Activated CD8-positive, alpha-beta memory T cell treated with anti-CD3 and anti-CD28 coated beads for 36 hours (primary cell): ENCODE measurements around the gene ITPR2. TPM values are rescaled to one million over a fixed set of nuclear protein-coding genes. Genes with fewer than 3 reads are reported as not detected.
"Not testable (repeated sequence)": the region's sequence is repeated elsewhere in the genome, so short reads cannot be mapped to it uniquely, and the experiment has no call there.

Source experiments
- CTCF ChIA-PET: fragments of 350-600 bp; sonication (Branson Sonifier 250); formaldehyde crosslinking; loops from one replicate; lab custom pipeline; 2021; ENCODE audit warnings: antibody characterized with exemption; lab: Charles Lee
- POLR2A ChIA-PET: fragments of 350-600 bp; sonication (Branson Sonifier 250); formaldehyde crosslinking; loops from one replicate; lab custom pipeline; 2021; ENCODE audit warnings: antibody characterized with exemption; lab: Charles Lee
- total RNA-seq, 2 experiments: library from RNA; stranded (reverse); gene quantifications; one replicate each; pipeline ENCODE4 v1.2.3, GENCODE V29; 2021

The ITPR2 gene
- total RNA-seq, 2 experiments from 2014 or later = 27.0 to 28.6 TPM

DNA sequence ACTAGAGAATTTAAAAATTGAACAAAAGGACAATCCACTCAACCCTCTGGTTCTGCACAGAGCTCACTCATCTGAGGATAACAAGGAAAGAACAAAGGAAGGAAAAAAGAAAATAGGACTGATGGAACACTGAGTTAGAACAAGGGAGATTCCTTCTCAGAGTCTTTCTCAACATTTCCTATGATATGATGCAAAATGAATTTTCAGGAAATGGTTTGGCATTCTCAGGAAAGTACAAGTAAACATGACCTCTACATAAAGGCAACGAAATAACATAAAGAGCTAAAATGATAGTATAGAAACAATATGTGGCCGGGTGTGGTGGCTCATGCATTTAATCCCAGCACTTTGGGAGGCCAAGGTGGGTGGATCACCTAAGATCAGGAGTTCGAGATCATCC lies 135.8 kb downstream of the ITPR2 start:
- POLR2A ChIA-PET = no interaction called here
- CTCF ChIA-PET = no interaction called here

DNA sequence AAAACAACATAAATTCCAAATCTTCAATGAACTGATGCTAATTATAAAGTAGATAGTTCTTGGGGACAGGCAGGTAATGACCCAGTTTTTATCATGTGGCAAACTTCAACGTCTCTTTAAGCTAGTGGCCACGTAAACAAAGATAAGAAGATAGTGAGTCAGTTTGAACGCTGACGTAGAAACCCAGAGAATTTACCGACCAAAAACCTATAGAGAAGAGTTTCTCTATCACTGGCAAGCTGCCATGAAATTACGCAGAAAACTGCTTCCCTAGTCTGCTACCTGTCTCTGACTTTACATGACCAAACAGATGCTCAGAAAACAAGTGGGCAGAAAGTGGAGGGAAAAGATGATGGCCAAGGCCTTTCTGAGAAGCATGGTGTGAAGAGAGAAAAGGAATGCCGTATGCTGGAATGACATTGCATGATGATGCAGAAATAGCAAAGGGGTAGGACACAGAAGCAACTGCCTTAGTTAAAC lies 136.3 kb downstream of the ITPR2 start:
- POLR2A ChIA-PET = no interaction called here
- CTCF ChIA-PET = no interaction called here

DNA sequence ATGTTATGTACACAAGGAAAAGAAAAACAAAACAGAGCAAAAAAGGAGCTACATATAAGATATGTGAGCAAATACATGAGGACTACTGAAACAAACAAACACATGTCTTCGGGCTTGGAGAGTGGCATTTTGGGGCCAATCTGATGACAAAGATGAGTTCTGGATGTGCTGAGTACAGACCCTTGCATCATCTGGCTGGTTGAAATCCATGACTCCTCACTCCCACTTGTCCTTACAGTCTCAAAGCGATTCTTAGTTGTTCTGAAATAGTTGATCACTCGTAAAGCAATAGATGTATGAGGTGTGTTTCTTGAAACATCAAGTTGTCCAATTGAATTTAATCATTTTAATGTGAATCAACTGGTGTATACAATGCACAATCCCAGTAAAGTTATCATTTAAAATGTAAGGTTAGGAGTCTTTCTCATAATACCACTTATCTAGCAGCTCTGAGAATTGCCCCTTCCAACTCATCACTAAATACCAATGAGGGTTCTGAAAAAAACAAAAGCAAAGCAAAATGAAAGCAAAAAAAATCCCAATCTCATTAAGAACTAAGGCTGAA lies 136.9 kb downstream of the ITPR2 start:
- CTCF ChIA-PET = no interaction called here
- POLR2A ChIA-PET = no interaction called here

DNA sequence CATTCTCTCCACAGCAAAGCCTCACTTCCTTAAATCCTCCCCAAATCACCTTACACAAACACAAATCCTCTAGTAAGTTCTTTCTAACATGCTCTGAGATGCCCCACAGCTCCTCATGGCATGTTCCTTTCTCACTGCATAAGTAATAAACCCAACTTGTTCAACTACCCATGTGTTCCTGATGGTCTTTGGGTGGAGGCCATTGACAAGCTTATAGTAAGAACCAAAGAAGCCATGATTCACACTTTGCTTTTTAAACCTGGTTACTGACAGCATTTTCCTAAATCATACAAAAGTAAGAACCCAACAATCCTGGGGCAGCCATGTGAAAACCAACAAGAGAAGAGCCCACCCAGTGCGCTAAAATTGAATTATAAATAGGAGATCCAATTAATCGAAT lies 138.6 kb downstream of the ITPR2 start:
- ChIA-PET POLR2A (no interaction called here), CTCF (no interaction called here)

DNA sequence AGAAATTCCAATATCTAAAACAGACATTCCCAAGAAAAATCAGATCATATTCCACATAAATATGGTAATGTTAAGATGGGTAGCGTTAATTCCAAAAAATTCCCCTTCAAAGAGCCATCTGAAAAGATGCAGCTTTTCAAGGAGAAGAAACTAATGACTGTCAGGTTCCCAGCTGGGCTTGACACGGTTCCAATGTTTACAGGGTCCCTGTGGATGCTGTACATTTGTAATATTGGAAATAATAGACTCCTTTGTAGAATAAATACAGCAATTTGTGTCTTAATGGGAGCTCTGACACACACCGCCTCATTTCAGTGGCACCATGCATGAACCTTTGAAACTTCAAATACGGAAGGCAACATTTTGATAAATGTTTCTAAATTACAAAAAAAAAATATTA lies 140.6 kb downstream of the ITPR2 start:
- ChIA-PET POLR2A (no interaction called here), CTCF (no interaction called here)

DNA sequence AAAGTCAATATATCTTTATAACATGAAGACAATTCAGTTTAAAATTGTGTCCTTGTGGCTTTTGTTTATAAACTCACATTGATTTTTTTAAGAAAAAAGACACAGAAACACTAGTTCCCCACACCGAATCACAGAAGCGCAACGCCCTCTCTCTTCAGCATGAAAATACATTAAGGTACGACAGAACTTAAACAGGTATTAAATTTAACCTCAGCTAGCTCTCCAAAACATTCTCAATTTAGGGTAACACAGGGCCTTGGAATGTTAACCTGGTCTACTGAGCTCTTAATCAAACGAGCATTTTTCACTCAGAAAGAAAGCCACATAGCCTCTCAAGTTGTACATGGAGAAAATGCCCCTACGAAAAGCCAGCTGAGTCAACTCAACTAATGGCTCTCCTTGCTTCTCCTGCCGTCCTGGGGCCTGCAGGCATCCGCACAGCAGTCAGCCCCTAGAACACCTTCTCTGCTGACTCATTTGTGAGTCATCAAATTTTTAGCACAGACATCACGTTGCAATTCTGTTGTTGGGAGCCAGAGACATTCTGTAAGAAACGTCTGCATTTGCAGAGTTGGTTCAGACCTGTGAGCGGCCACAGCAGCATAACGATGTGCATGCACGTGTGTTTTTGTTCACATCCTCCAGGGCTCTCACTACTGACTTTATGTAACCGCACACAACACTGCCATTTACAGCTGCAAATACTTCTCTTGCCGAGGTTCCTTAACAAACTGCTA lies 141.6 kb downstream of the ITPR2 start:
- ChIA-PET CTCF (no interaction called here), POLR2A (no interaction called here)

DNA sequence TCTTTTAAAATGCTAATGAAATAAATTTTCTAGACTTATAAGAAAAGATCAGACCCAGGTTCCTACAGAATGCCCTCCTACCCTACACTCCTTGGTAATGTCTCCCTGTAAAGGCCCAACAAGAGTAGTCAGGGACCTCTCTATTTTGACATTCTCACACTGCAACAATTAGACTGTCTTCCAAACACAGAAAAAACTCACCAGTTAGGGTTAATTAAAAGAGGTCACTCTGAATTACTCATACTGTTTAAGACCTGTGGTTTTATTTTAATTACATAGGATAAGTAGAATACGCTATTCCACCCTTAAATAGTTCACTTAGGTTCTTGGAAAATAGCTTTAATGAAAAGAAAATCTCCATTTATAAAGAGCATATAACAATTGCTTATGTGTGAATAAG lies 142.4 kb downstream of the ITPR2 start:
- ChIA-PET CTCF (no interaction called here), POLR2A (no interaction called here)

DNA sequence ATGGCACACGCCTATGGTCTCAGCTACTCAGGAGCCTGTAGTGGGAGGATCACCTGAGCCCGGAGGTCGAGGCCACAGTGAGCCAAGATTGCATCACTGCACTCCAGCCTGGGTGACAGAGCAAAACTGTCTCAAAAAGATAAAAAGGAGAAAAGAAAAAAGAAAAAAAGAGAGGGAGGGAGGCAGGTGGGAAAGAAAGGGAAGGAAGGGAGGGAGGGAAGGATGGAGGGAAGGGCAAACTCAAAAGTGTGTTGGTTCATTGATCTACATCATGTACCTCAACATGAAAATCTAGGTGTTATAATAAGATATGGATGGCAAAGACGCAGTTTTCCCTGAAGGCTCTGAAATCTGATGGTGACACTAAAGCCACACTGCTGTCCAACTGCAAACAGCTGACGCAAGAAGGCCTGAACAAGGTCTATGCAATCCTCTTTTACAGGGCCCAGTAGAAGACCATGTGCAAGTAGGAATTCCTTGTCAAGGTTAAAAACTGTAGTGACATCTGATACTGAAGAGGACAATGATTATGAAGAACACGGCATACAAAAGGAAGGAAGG lies 143.6 kb downstream of the ITPR2 start:
- ChIA-PET POLR2A (no interaction called here), CTCF (no interaction called here)

DNA sequence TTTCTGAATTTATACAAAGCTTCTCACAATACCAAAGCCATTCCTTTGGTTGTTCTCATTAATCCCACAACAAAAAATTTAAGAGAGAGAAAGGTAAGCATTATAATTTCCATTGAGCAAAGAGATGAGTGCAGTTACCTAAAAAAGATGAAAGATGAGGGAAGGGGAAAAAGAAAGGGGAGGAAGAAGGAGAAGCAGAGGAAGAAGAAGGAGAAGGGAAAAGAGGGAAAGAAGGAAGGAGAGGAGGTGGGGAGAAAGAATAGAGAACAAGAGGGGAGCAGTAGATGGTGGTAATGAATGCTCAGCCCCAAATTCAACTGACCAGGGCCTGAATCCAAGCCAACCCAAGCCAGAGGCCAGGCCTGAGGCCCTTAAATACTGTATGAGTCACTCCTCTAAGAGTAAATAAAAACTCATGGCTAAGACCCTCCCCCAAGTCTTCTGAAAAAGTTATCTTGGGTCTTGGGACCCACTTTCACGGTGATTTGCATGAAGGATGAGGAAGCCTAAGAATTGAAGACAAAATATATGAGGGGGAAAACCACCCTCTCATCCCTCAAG lies 144.6 kb downstream of the ITPR2 start:
- POLR2A ChIA-PET = no interaction called here
- CTCF ChIA-PET = no interaction called here

DNA sequence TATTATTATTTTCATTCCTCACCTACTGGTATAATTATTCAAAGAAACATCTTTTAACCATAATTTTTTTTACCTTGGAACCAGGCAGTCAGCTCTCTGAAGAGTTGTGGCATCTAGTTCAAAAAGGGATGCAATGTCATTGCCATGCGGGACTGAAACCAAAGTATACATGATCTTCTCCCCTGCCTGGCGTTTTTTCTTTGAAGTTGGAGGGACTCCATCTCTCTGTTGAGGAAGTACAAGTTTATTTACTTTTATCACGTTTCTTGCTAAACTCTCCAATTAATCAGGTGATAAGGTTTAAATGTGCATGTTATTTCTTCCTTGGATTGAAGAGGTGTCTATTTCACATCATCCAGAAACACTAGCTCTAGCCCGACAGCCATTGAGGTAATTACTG lies 146.6 kb downstream of the ITPR2 start:
- ChIA-PET POLR2A (no interaction called here), CTCF (no interaction called here)

DNA sequence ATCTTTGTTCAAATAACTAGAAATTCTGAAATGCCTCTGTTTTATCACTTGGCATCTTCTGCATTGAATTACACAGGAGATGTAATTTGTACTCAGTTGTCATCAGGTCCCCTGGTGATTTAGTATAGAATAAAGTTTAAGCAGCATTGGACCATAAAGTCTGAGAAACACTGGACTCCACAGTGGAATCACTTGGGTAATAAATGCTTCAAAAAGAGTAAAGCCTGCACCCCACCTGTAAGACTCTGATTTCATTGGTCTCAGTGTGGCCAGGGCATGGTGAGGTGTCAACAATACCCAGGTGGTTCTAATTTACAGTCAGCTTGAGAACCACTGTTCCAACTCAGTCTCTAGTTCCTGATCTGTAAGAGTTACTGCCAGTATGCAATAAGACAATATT lies 148.9 kb downstream of the ITPR2 start:
- CTCF ChIA-PET = no interaction called here
- POLR2A ChIA-PET = no interaction called here

DNA sequence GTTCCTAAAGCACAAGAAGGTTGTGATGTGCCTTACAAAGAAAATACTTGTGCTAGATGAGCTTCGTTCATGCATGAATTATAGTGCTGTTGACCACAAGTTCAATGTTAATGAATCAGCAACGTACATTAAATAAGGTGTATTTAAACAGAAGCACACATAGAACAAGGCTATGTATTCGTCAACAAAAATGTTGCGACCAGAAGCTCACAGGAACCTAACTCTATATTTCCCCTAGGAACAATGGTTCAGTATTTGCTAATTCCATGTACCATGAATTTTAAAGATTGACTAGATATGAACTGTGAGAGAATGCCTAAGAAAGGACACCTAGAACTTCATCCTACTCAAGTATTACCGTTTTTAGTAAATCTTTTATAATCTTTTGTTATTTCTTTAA lies 149.6 kb downstream of the ITPR2 start:
- ChIA-PET POLR2A (no interaction called here), CTCF (no interaction called here)

DNA sequence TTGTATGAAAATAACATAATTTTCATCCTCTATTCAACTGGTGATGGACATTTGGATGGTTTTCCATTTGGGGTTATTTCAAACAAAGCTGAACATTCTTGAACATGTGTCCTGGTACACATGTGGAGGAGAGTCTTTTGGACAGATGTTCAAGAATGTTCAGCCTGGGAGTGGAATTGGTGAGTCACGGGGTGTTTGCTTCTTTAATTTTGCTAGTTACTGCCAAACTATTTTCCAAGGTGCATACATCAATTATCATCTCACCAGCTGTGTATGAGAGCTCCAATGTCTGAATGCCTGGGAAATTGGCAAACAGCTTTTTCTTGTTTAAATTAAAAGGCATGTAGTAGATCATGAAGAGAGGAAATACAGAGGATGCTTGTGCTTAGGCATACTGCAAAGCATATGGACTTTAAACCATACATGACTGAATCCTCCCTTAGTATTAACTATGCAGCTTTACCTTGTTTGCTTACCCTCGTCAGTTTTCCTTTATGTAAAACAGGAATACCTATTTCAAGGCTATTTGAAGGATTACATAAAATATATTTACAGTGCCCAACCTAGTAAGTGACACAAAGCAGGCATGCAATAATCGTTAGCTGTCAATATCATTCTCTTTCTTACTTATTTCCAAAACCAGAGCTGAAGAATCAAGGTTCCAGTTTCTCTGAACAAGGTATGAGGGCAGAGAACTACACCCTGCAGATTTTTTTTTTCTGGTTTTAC lies 152.1 kb downstream of the ITPR2 start:
- POLR2A ChIA-PET = no interaction called here

DNA sequence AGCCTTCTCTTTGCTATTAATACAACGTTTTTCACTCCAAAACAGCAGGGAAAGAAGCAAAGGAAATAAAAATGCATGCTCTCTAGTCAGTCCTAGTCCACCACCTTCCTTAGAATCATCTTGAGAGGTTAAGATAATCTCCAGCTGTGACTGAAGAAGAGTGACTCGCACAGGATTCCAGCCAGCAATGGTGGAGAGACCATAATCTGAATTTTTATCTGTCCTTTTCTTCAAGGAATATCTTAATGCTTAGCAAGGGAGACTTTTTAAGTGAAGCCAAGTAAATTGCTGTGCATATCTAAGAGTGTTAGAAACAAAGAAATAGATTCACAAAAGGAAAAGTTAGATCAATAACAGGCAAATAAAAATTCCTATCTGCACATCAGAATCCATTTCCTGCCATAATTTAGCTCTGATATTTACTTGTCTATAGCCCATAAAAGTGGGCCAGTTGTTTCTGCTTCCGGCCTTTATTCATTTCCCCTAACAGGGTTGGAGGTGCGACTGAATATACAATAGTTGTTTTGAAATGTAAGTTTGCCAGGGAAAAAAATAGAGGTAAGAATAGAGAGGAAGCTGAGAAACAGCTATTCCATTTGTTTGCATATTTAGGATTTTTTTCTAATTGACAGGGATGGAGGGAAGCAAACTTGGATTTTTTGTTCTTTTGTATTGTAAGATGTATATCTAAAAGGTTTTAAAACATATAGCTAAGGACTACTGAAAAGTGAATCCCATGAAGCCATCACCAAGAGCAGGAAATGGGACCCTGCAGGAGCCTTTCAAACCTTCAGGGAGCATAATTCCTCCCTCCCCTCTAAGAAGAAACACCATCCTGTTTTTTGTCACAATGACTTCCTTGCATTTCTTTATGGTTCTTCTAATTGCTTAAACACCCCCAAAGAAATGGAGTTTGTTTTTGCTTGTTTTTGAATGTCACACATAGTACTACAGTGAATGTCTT lies 154.0 kb downstream of the ITPR2 start:
- POLR2A ChIA-PET = no interaction called here
- CTCF ChIA-PET = no interaction called here

More for the DNA sequence above, 152.1 kb downstream of the ITPR2 start:
- CTCF ChIA-PET = no interaction called here

DNA sequence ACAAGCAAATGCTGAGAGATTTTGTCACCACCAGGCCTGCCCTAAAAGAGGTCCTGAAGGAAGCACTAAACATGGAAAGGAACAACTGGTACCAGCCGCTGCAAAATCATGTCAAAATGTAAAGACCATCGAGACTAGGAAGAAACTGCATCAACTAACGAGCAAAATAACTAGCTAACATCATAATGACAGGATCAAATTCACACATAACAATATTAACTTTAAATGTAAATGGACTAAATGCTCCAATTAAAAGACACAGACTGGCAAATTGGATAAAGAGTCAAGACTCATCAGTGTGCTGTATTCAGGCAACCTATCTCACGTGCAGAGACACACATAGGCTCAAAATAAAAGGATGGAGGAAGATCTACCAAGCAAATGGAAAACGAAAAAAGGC lies 161.5 kb downstream of the ITPR2 start:
- CTCF ChIA-PET, POLR2A ChIA-PET: not testable (repeated sequence)

DNA sequence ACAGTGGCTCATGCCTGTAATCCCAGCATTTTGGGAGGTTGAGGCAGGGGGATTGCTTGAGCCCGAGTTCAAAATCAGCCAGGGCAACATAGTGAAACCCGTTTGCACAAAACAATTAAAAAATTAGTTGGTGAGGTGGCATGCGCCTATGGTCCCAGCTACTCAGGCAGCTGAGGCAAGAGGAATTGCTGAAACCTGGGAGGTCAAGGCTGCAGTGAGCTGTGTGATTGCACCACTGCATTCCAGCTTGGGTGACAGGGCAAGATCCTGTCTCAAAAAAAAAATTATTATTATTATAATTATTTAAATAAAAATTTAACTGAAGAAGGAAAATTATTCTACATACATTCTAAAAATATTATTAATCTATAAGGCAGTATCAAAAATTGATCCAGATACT lies 164.1 kb downstream of the ITPR2 start:
- ChIA-PET POLR2A (no interaction called here), CTCF (no interaction called here)

DNA sequence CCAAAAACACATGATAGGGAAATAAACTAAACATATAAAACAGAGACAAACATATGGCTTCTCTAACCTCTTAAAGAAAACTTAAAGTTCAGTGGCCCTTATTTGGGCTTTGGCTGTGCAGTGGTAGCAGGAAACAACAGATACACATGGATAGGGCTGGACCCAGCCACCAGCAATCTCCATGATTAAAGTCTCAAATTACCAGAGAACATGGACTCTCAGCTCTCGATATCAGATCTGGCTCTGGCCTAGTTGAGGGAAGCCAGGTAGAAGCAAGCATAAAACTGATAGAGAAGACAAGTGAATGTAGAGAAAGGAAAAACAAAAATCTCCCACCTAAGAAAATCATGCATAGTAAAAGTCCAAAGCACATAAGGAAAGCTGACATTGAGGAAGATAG lies 164.8 kb downstream of the ITPR2 start:
- POLR2A ChIA-PET = no interaction called here
- CTCF ChIA-PET = no interaction called here

DNA sequence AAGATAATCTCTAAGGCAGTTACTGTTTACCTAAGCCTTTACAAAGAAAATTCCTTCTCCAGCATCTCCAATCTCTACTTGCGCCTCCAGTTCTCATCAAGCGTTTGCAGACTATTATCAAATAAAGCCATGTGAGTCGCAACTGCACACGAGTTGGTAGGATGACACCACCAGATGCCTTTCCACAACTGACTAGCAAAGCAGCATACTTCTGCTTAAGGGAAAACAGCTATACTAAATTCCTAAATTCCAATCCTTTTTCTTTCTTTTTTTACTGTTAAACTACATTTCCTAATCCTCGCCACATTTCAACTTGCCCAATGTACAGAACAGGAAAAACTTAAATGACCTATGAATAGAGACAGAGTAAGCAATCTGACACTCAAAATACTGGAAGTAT lies 166.7 kb downstream of the ITPR2 start:
- CTCF ChIA-PET = no interaction called here
- POLR2A ChIA-PET = no interaction called here

DNA sequence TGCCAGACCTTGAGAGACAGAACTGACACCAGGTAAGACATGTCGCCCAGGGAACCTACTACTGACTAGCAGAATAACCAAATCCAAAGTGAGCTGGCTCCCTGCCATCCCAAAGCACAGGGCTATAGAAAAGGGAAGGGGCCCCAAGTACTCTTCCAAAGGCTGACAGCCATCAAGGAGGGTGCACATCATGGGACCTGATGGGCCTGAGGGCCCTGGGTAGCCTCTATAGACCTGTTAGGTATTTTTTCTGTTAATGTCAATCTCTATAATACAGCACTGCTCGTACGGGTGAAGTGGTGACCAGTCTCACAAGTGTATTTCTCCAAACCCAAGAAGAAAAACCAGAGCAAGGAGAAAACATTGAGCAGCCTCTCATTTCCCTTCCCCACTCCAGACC lies 171.6 kb downstream of the ITPR2 start:
- ChIA-PET CTCF (no interaction called here), POLR2A (no interaction called here)
